PC-9 (cell line): ENCODE measurements around the gene SLC6A6. TPM values are rescaled to one million over a fixed set of nuclear protein-coding genes. Genes with fewer than 3 reads are reported as not detected.

Experiments
- BruUV-seq: library from RNA; stranded (reverse); fragments of 400-500 nt; replicated peaks from 2 replicates; lab custom pipeline; 2021; lab: Mats Ljungman, UMichigan
- CTCF ChIA-PET: fragments of 300-600 bp; sonication (Branson Sonifier 250); formaldehyde crosslinking; loops from one replicate; lab custom pipeline; 2022; ENCODE audit warnings: antibody characterized with exemption; lab: Charles Lee
- POLR2A ChIA-PET: fragments of 300-600 bp; sonication (Branson Sonifier 250); formaldehyde crosslinking; loops from one replicate; lab custom pipeline; 2022; ENCODE audit warnings: antibody characterized with exemption; ENCODE audit not compliant: unreplicated experiment; lab: Charles Lee
- DNase-seq, 2 experiments: peaks; one replicate each; pipeline versions ENCODE4 v3.0.0 to v3.0.0-alpha.2; 2015 to 2022; ENCODE audit warnings: mixed read lengths in 1 of 2
- H2AFZ ChIP-seq: fragments of 200-600 bp; sonication (generic); 2 replicates; pipeline ENCODE4 v1.8.1; 2017; ENCODE audit warnings: antibody characterized with exemption
- H3F3A ChIP-seq: fragments of 200-600 bp; sonication (generic); 2 replicates; pipeline ENCODE4 v1.8.1; 2017; ENCODE audit warnings: antibody characterized with exemption, mild to moderate bottlenecking, low read depth; ENCODE audit not compliant: insufficient read depth
- H3K27ac ChIP-seq: fragments of 200-600 bp; sonication (generic); 2 replicates; pipeline ENCODE4 v1.6.1; 2016; ENCODE audit warnings: mixed run types
- H3K27me3 ChIP-seq: fragments of 200-600 bp; sonication (generic); 2 replicates; pipeline ENCODE4 v1.6.1; 2016; ENCODE audit warnings: low read depth, mixed run types; ENCODE audit not compliant: insufficient read depth
- H3K36me3 ChIP-seq: fragments of 200-600 bp; sonication (generic); 2 replicates; pipeline ENCODE4 v1.6.1; 2016; ENCODE audit warnings: low read depth, mixed run types
- H3K4me1 ChIP-seq: fragments of 200-600 bp; sonication (generic); replicated peaks from 2 replicates; pipeline ENCODE4 v1.6.1; 2016; ENCODE audit warnings: mixed run types; ENCODE audit not compliant: insufficient read depth
- H3K4me2 ChIP-seq: fragments of 200-600 bp; sonication (generic); 2 replicates; pipeline ENCODE4 v1.6.1; 2017; ENCODE audit warnings: mixed run types
- H3K4me3 ChIP-seq: fragments of 200-600 bp; sonication (generic); 2 replicates; pipeline ENCODE4 v1.6.1; 2016; ENCODE audit warnings: mixed run types
- H3K79me2 ChIP-seq: fragments of 200-600 bp; sonication (generic); 2 replicates; pipeline ENCODE4 v1.6.1; 2017; ENCODE audit warnings: low read depth, mixed run types
- H3K9me2 ChIP-seq: fragments of 200-600 bp; sonication (generic); 2 replicates; pipeline ENCODE4 v1.8.1; 2017; ENCODE audit warnings: mild to moderate bottlenecking; ENCODE audit not compliant: insufficient read depth
- H3K9me3 ChIP-seq: fragments of 200-600 bp; sonication (generic); 2 replicates; pipeline ENCODE4 v1.8.1; 2016; ENCODE audit warnings: low read depth; ENCODE audit not compliant: insufficient read depth
- H4K20me1 ChIP-seq: fragments of 200-600 bp; sonication (generic); 2 replicates; pipeline ENCODE4 v1.8.1; 2017; ENCODE audit not compliant: insufficient read depth
- CTCF ChIP-seq: fragments of 200-600 bp; sonication (generic); conservative IDR thresholded peaks from 2 replicates; pipeline ENCODE4 v1.6.1; 2017; ENCODE audit warnings: mixed run types, antibody characterized with exemption, mild to moderate bottlenecking, moderate library complexity
- EZH2 ChIP-seq: fragments of 200-600 bp; sonication (generic); IDR thresholded peaks from 2 replicates; pipeline ENCODE4 v1.8.0; 2017; ENCODE audit warnings: antibody characterized with exemption, low read depth
- intact Hi-C: fragments of 100-400 bp; cut with micrococcal nuclease; formaldehyde crosslinking; loops from one replicate; pipeline ENCODE4 v1.10.0; 2022; ENCODE audit not compliant: unreplicated experiment
- total RNA-seq: library from RNA; stranded (reverse); gene quantifications from 2 replicates; pipeline ENCODE4 v1.2.3, GENCODE V29; 2021

Gene SLC6A6
- total RNA-seq, 1 experiment from 2014 or later, result 122 TPM

- no peaks in the 10 kb centered on the region for H3K79me2 ChIP-seq
- BruUV-seq, result no TSS peak
Measured at GRCh38 chr3:14484741-14485140, 82.3 kb downstream of the SLC6A6 start.

DNA sequence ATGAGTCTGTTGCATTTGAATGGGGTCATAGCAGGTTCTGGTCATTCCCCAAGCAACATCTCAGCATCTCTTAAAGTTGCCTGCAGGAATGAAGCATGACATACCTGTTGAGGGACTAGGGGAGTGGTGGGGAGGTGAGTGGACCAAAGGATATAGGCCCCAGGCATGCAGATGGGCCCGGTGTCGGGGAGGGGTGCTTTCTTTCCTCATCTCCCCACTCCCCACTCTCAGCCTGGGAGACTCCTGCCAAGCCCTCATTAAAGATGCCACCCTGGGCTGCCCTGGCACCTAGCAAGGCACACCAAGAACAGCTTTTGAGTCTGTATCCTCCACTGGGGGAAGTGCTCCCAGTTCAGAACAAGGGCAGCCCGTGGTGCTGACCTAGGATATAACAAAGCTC, 83.6 kb downstream of the SLC6A6 start:
- H3K27me3 ChIP-seq, result no peaks in the 10 kb centered on the region
- no peak overlapping the region for H3K27ac ChIP-seq
- H3K79me2 ChIP-seq, result no peaks in the 10 kb centered on the region
- CTCF ChIA-PET, result no interaction called here
- peaks cover 13% of the 10 kb centered on the region for H3K4me1 ChIP-seq
- intact Hi-C loops, result no loop called here
- H3K36me3 ChIP-seq, result peaks cover 17% of the 10 kb centered on the region; the same call in 1 of the 2 replicates
- no peak overlapping the region for H3K4me2 ChIP-seq
- no peak overlapping the region for H3K4me3 ChIP-seq
- no peak for DNase-seq
- TF ChIP-seq EZH2, result no peak
- TF ChIP-seq CTCF, result no peak
- no peak overlapping the region for H2AFZ ChIP-seq
- no peaks in the 10 kb centered on the region for H3K9me3 ChIP-seq
- BruUV-seq, result no TSS peak
- peaks cover 41% of the 10 kb centered on the region for H3F3A ChIP-seq
- 0 out of 2 replicates have a peak, but pooled peaks cover 2% of the 10 kb centered on the region for H4K20me1 ChIP-seq
- H3K9me2 ChIP-seq, result no peaks in the 10 kb centered on the region
- POLR2A ChIA-PET, result interaction anchor here (0.5 kb wide), 1 partner anchor 197 kb away, joined by 3 read pairs; no protein-coding TSS in a partner anchor

More at GRCh38 chr3:14484741-14485140, 82.3 kb downstream of the SLC6A6 start:
- Histone ChIP-seq H3K9me2 (no peaks in the 10 kb centered on the region), H3K4me3 (no peak overlapping the region), H3K27ac (no peak overlapping the region), H3K36me3 (peaks cover 29% of the 10 kb centered on the region; the same call in 1 of the 2 replicates), H3K27me3 (no peaks in the 10 kb centered on the region), H3K4me1 (peaks cover 4% of the 10 kb centered on the region; the same call in 1 of the 2 replicates), H4K20me1 (peaks cover 7% of the 10 kb centered on the region; the same call in 1 of the 2 replicates), H3F3A (peaks cover 30% of the 10 kb centered on the region), H2AFZ (no peak overlapping the region), H3K4me2 (no peak overlapping the region), H3K9me3 (no peaks in the 10 kb centered on the region)
- ChIA-PET POLR2A (no interaction called here), CTCF (no interaction called here)
- DNase-seq, result no peak
- no peak for TF ChIP-seq EZH2
- TF ChIP-seq CTCF, result no peak
- intact Hi-C loops, result no loop called here

GRCh38 chr3:14486460-14486859, 84.1 kb downstream of the SLC6A6 start:
- intact Hi-C loops, result no loop called here
- no peak overlapping the region for H3K27ac ChIP-seq
- no peaks in the 10 kb centered on the region for H3K79me2 ChIP-seq
- H3K4me2 ChIP-seq, result no peak overlapping the region
- H3K4me1 ChIP-seq, result peaks cover 17% of the 10 kb centered on the region
- H3K9me2 ChIP-seq, result no peaks in the 10 kb centered on the region
- peaks cover 14% of the 10 kb centered on the region; the same call in 1 of the 2 replicates for H3K36me3 ChIP-seq
- H3K27me3 ChIP-seq, result no peaks in the 10 kb centered on the region
- TF ChIP-seq CTCF (no peak), EZH2 (no peak)
- no peaks in the 10 kb centered on the region for H4K20me1 ChIP-seq
- H3F3A ChIP-seq, result peaks cover 45% of the 10 kb centered on the region
- no peaks in the 10 kb centered on the region for H3K9me3 ChIP-seq
- ChIA-PET POLR2A (interaction anchor here (0.5 kb wide), 1 partner anchor 198 kb away, joined by 3 read pairs; no protein-coding TSS in a partner anchor), CTCF (interaction anchor here (0.6 kb wide), 1 partner anchor 590 kb away, joined by 3 read pairs; no protein-coding TSS in a partner anchor)
- H2AFZ ChIP-seq, result no peak overlapping the region
- H3K4me3 ChIP-seq, result no peak overlapping the region
- DNase-seq, result no peak
- BruUV-seq, result no TSS peak
